B cell (primary cell): Measurements from ENCODE around the gene COL5A3. TPM values are rescaled to one million over a fixed set of nuclear protein-coding genes. Genes with fewer than 3 reads are reported as not detected.

Experiments
- ATAC-seq: fragments of 200-7000 bp; cut with Tn5 transposase; one replicate; pipeline ENCODE4 v1.10.0; 2021; ENCODE audit warnings: low read depth, mild to moderate bottlenecking, moderate number of reproducible peaks, moderate library complexity
- CTCF ChIA-PET: fragments of 350-600 bp; sonication (Branson Sonifier 250); formaldehyde crosslinking; loops from one replicate; lab custom pipeline; 2021; ENCODE audit warnings: antibody characterized with exemption, inconsistent platforms; lab: Charles Lee
- POLR2A ChIA-PET: fragments of 350-600 bp; sonication (Branson Sonifier 250); formaldehyde crosslinking; loops from one replicate; lab custom pipeline; 2021; ENCODE audit warnings: antibody characterized with exemption; lab: Charles Lee
- DNase-seq: peaks from one replicate; pipeline ENCODE4 v3.0.0; 2013
- H2AFZ ChIP-seq: 2 replicates; pipeline ENCODE4 v1.6.1; 2012; ENCODE audit warnings: mild to moderate bottlenecking, low read depth, low read length; ENCODE audit not compliant: insufficient read depth, poor library complexity, severe bottlenecking
- H3K27ac ChIP-seq, 2 donors: 1 replicate in 1 of 2; 2 replicates in 1 of 2; pipeline ENCODE4 v1.5.1; 2012 to 2013; ENCODE audit warnings: low read length in 2 of 2, mild to moderate bottlenecking in 2 of 2, moderate library complexity in 1 of 2
- H3K27me3 ChIP-seq, 4 experiments: fragments of 200-600 bp in 1 of 4; sonication (generic) in 1 of 4; replicated peaks in 1 of 4; 1 replicate in 2 of 4; 2 replicates in 2 of 4; pipeline versions ENCODE4 v1.6.1 to v1.7.0; 2013 to 2016; ENCODE audit warnings: low read length in 3 of 4, mild to moderate bottlenecking in 2 of 4, mixed read lengths in 1 of 4, moderate library complexity in 1 of 4; ENCODE audit not compliant: insufficient read depth in 4 of 4, control insufficient read depth in 3 of 4; ENCODE audit errors: control extremely low read depth in 1 of 4
- H3K36me3 ChIP-seq, 2 experiments: replicated peaks in 1 of 2; 1 replicate in 1 of 2; 2 replicates in 1 of 2; pipeline versions ENCODE4 v1.6.1 to v1.7.1; 2013; ENCODE audit warnings: low read length in 1 of 2; ENCODE audit not compliant: insufficient read depth in 2 of 2, control insufficient read depth in 1 of 2; ENCODE audit errors: control extremely low read depth in 1 of 2, extremely low read depth in 1 of 2
- H3K4me1 ChIP-seq, 2 donors: fragments of 200-600 bp in 1 of 2; sonication (generic) in 1 of 2; 1 replicate in 1 of 2; 2 replicates in 1 of 2; pipeline versions ENCODE4 v1.5.1 to v1.6.1; 2013 to 2017; ENCODE audit warnings: low read length in 2 of 2; ENCODE audit not compliant: control insufficient read depth in 2 of 2, insufficient read depth in 2 of 2
- H3K4me2 ChIP-seq: replicated peaks from 2 replicates; pipeline ENCODE3; 2012; ENCODE audit warnings: mild to moderate bottlenecking, low read depth, low read length; ENCODE audit not compliant: poor library complexity, severe bottlenecking
- H3K4me3 ChIP-seq, 5 experiments: fragments of 200-600 bp in 1 of 5; sonication (generic) in 1 of 5; 1 replicate in 3 of 5; 2 replicates in 2 of 5; pipeline versions ENCODE4 v1.5.1 to v1.7.0; 2011 to 2016; ENCODE audit warnings: low read length in 4 of 5, mild to moderate bottlenecking in 4 of 5, low read depth in 2 of 5, control low read depth in 1 of 5, moderate library complexity in 1 of 5; ENCODE audit not compliant: insufficient read depth in 1 of 5; ENCODE audit errors: control extremely low read depth in 1 of 5, extremely low read depth in 1 of 5
- H3K79me2 ChIP-seq: fragments of 200-600 bp; sonication (generic); one replicate; pipeline ENCODE4 v1.6.0; 2016; ENCODE audit warnings: low read length; ENCODE audit not compliant: control insufficient read depth, insufficient read depth
- H3K9ac ChIP-seq: fragments of 200-600 bp; sonication (generic); 2 replicates; pipeline ENCODE4 v1.6.1; 2017; ENCODE audit warnings: mild to moderate bottlenecking, low read length, moderate library complexity
- H3K9me3 ChIP-seq, 3 donors: one replicate each; pipeline versions ENCODE4 v1.6.1 to v1.7.1; 2013; ENCODE audit warnings: low read length in 2 of 3; ENCODE audit not compliant: control insufficient read depth in 2 of 3, insufficient read depth in 1 of 3; ENCODE audit errors: control extremely low read depth in 1 of 3
- H4K20me1 ChIP-seq: 2 replicates; pipeline ENCODE4 v1.6.0; 2012; ENCODE audit warnings: mild to moderate bottlenecking, low read length; ENCODE audit not compliant: insufficient read depth, control insufficient read depth, poor library complexity, severe bottlenecking
- H3K27ac Mint-ChIP-seq: one replicate; pipeline ENCODE4 v1.8.0; 2021; ENCODE audit warnings: mixed read lengths
- H3K27me3 Mint-ChIP-seq: one replicate; pipeline ENCODE4 v1.8.0; 2021; ENCODE audit warnings: mixed read lengths
- H3K4me1 Mint-ChIP-seq: one replicate; pipeline ENCODE4 v1.8.0; 2021; ENCODE audit warnings: mixed read lengths
- H3K4me3 Mint-ChIP-seq: one replicate; pipeline ENCODE4 v1.8.0; 2021; ENCODE audit warnings: mixed read lengths
- H3K9me3 Mint-ChIP-seq: one replicate; pipeline ENCODE4 v1.8.0; 2022; ENCODE audit warnings: mixed read lengths; ENCODE audit not compliant: insufficient read depth
- CTCF ChIP-seq: fragments of 200-600 bp; IDR thresholded peaks from one replicate; pipeline ENCODE4 v1.8.0; 2022; ENCODE audit warnings: antibody characterized with exemption, mild to moderate bottlenecking
- EZH2 ChIP-seq: IDR thresholded peaks from 2 replicates; pipeline ENCODE4 v1.6.1; 2012; ENCODE audit warnings: borderline replicate concordance, low read depth, mild to moderate bottlenecking, moderate library complexity, low read length; ENCODE audit not compliant: insufficient read depth, poor library complexity, severe bottlenecking
- WGBS: methylation state at CpG from one replicate; pipeline ENCODE4 v1.1.5; 2013; ENCODE audit warnings: missing lambda C conversion rate; ENCODE audit not compliant: insufficient coverage; 5-methylcytosine and 5-hydroxymethylcytosine counted together
- intact Hi-C: fragments of 100-400 bp; cut with micrococcal nuclease; formaldehyde crosslinking; loops from one replicate; pipeline ENCODE4 v1.10.0; 2022
- polyA minus RNA-seq: library from RNA; depleted of rRNA, polyadenylated mRNA; stranded (reverse); fragments of >200 nt; gene quantifications from 2 replicates; pipeline ENCODE4 v1.2.3, GENCODE V29; 2012
- polyA plus RNA-seq: library from polyadenylated mRNA; depleted of rRNA; stranded (reverse); fragments of >200 nt; gene quantifications from 2 replicates; pipeline ENCODE4 v1.2.3, GENCODE V29; 2012
- total RNA-seq, 2 donors: library from RNA; stranded (reverse); fragments of 120-200 nt in 1 of 2; gene quantifications; 1 replicate in 1 of 2; 2 replicates in 1 of 2; pipeline versions ENCODE4 v1.2.3 to v1.2.4, GENCODE V29; 2013 to 2022

COL5A3 gene
- total RNA-seq = not detected in 2 replicates
- 0.89 TPM for total RNA-seq (2013)
- polyA plus RNA-seq = 0.01 and 0.04 TPM in 2 replicates
- polyA minus RNA-seq = not detected in 2 replicates

- WGBS = 7% methylated on average over 35 of the region's 38 CpGs
- peaks cover 3% of the 10 kb centered on the region for H3K9me3 Mint-ChIP-seq
- TF ChIP-seq EZH2 (no peak), CTCF (no peak)
- H3K27ac Mint-ChIP-seq = peak within 1 kb of the TSS; percentile 3
- intact Hi-C loops = no loop called here
- no peaks in the 10 kb centered on the region for H3K36me3 ChIP-seq
- ChIA-PET POLR2A (interaction anchor here (0.7 kb wide), 1 partner anchor 37 kb away, joined by 4 read pairs; no protein-coding TSS in a partner anchor), CTCF (no interaction called here)
- no peak within 1 kb of the TSS for H3K4me3 ChIP-seq
- peaks cover 4% of the 10 kb centered on the region for H3K4me1 Mint-ChIP-seq
- H3K27me3 ChIP-seq = peaks cover 0 to 66% (median 16%) of the 10 kb centered on the region in 4 experiments
- ATAC-seq (no peak), DNase-seq (no peak)
- no peak within 1 kb of the TSS for H3K4me2 ChIP-seq
- peaks cover 0 to 9% of the 10 kb centered on the region in 2 donors for H3K4me1 ChIP-seq
- no peak within 1 kb of the TSS for H3K9ac ChIP-seq
- H3K27ac ChIP-seq = no peak within 1 kb of the TSS
- no peak within 1 kb of the TSS for H2AFZ ChIP-seq
- H3K4me3 Mint-ChIP-seq = peak within 1 kb of the TSS; percentile 3
- no peaks in the 10 kb centered on the region for H3K79me2 ChIP-seq
- peaks cover 0 to 30% (median 0%) of the 10 kb centered on the region in 3 donors for H3K9me3 ChIP-seq
- H3K27me3 Mint-ChIP-seq = peaks cover 59% of the 10 kb centered on the region
- no peaks in the 10 kb centered on the region for H4K20me1 ChIP-seq
Measured at GRCh38 chr19:10010247-10010691, at the start of gene COL5A3. COL5A3 (minus strand) TSS chr19:10010504; CDS start chr19:10010385, 119 bp downstream.

- Mint-ChIP-seq H3K27me3 (peaks cover 8% of the 10 kb centered on the region), H3K4me3 (no peak overlapping the region), H3K27ac (no peak overlapping the region), H3K4me1 (no peaks in the 10 kb centered on the region), H3K9me3 (no peaks in the 10 kb centered on the region)
- H3K4me3 ChIP-seq = no peak overlapping the region
- no peaks in the 10 kb centered on the region for H3K27me3 ChIP-seq
- TF ChIP-seq EZH2 = no peak
- no peak for TF ChIP-seq CTCF
- ChIA-PET CTCF (no interaction called here), POLR2A (no interaction called here)
- H3K9me3 ChIP-seq = peaks cover 0 to 7% (median 0%) of the 10 kb centered on the region in 3 donors
- 74% methylated on average over 17 of the region's 21 CpGs for WGBS
- H4K20me1 ChIP-seq = no peaks in the 10 kb centered on the region
- H3K27ac ChIP-seq = no peak overlapping the region
- no peak overlapping the region for H2AFZ ChIP-seq
- no peaks in the 10 kb centered on the region for H3K4me1 ChIP-seq
- H3K9ac ChIP-seq = no peak overlapping the region
- intact Hi-C loops = no loop called here
- no peak for DNase-seq
- H3K36me3 ChIP-seq = no peaks in the 10 kb centered on the region
- H3K4me2 ChIP-seq = no peak overlapping the region
- ATAC-seq = no peak
- no peaks in the 10 kb centered on the region for H3K79me2 ChIP-seq
Measured at GRCh38 chr19:10052602-10053360, 42.5 kb upstream of the COL5A3 start.
